Stimulated activated CD4-positive, alpha-beta T cell treated with anti-CD3 and anti-CD28 coated beads, Interleukin-1b, Interleukin-23, amount 100 ng/mL, for 48 hours (primary cell): ENCODE data around the gene MEF2B.
"Not testable (repeated sequence)": the region's sequence is repeated elsewhere in the genome, so short reads cannot be mapped to it uniquely, and the experiment has no call there.

Source experiments
- DNase-seq: peaks from one replicate; pipeline ENCODE4 v3.0.0-alpha.2; 2020

Gene MEF2B

GRCh38 chr19:19154768-19155494, 15.1 kb downstream of the MEF2B start:
- no peak for DNase-seq

DNA sequence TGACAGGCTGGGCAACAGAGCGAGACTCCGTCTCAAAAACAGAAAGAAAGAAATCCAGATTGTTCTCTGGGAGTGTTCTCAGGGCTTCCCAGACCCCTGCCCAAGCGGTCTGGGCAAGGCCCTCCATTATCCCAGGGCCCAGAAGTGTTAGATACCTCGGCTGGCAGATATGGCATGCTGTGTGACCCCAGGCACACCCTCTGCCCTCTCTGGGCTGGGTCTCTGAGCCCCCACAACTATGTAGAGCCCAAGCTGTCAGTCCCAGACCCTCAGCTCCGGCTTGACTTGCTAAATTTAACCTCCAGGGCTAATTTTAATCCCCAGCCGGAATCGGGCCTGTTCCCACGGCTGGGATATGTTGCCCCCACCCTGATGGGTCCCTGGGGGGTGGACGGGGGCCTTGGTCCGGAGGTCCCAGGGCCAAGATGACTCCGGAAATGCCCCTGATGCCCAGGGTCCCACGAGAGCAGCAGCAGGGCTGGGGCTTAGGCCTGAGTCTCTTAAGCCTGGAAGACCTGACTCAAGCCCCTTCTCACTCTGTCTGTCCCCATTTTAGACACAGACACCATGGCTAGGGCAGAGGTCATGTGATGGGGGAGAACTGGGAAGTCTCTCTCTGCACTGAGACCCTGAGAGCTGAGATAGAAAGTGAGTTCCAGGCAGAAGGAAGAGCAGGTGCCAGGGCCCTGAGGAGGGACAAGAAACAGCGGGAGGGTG, 17.2 kb downstream of the MEF2B start:
- DNase-seq: no peak

- DNase-seq: no peak
Observed at GRCh38 chr19:19151418-19151817, 18.6 kb downstream of the MEF2B start.

- DNase-seq: no peak
Observed at GRCh38 chr19:19149435-19149834, 20.6 kb downstream of the MEF2B start.

DNA sequence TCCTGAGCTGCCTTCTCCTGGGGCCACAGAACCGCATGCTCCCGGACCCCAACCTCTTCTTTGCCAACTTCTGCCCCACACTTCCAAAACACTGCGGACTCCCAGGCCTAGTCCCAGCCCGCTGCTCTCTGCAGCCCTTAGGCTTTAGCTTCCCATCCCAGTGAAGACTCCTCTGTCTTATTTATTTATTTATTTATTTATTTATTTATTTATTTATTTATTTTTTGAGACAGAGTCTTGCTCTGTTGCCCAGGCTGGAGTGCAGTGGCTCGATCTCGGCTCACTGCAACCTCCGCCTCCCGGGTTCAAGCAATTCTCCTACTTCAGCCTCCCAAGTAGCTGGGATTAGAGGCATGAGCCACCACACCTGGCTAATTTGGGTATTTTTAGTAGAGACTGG, 21.6 kb downstream of the MEF2B start:
- not testable (repeated sequence) for DNase-seq

GRCh38 chr19:19147344-19147743, 22.7 kb downstream of the MEF2B start:
- no peak for DNase-seq

- no peak for DNase-seq
Observed at GRCh38 chr19:19146865-19147264, 23.2 kb downstream of the MEF2B start.

GRCh38 chr19:19145684-19146608, 24.1 kb downstream of the MEF2B start:
- DNase-seq: peak; percentile 83

GRCh38 chr19:19145281-19145680, 24.8 kb downstream of the MEF2B start:
- DNase-seq: no peak

DNA sequence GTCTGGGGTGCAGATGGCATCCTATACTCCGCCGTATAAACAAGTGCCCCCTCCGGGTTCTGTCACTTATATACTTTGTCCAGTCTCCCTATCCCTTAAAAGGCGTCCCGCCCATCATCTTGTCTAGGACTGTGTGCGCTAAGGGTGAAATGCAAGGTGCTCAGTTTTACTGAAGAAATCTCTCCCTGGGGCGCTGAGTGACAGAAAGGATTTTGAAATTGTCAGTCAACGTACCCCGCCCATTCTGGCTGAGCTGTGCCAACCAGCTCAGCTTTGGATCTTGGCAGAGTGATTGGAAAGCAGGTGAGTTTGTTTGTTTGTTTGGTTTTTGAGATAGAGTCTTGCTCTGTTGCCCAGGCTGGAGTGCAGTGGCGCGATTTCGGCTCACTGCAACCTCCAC, 27.7 kb downstream of the MEF2B start:
- no peak for DNase-seq

GRCh38 chr19:19140476-19140875, 29.6 kb downstream of the MEF2B start:
- DNase-seq: no peak

DNA sequence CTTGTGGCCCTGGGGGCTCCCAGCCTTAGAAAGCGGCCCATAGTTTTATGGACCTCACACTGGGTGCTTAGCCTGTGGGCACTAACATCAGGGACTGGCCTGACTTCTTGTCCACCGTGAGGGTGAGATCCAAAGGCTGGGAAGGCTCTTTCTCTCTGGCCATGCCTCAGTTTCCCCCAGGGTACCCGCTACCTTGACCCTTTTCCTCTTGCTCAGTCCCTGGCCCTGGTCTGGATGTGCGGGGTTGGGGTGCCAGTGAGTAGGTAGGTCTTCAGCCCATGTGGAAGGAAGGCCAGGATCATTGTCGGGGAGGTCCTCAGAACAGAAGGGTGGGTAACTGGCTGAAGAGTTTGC, 30.2 kb downstream of the MEF2B start:
- DNase-seq: no peak

DNA sequence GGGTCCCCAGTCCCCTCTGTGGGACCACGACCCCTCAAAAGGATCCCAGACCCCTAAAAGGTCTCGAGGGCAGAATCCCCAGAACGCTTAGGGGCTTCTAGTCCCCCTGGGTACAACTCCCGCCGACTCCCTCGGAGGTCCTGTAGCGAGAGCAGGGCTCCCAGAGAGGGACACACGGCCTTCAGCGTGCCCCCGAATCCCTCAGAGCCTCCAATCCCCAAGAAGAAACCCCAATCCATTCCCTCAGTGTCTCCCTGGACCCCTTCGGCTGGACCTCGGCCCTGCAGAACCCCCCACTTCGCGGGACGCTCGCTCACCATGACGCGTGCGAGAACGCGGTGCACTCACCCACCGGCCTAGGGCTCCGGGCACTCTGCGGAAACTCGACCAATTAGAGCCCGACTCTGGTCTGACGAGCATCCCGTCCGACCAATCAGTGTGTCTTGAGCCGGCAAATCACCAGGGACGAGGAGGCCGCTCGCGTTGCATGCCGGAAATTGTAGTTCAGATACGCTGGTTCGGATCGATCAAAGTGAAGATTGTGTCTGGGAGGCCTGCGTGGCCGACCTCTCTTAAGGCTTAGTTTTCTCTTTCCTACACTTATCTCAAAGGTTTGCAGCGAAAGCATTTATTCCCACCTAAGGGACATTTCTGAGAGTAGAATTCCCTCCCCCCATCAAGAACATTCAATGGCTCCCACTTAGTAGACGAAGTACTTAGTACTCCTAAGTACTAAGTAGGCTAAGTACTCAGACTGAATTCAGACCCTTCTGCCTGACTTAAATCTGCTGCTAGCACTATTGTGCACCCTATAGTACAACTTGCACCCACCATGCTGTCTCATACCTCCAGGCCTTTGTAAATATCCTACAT, 31.7 kb downstream of the MEF2B start, which contains the start of gene TMEM161A:
TMEM161A (minus strand) TSS at position 370 of the 873 bp plus-strand sequence; CDS start at position 320, 50 bp downstream.
- peak; percentile 97 for DNase-seq

- no peak for DNase-seq
Observed at GRCh38 chr19:19137556-19138108, 32.4 kb downstream of the MEF2B start.

DNA sequence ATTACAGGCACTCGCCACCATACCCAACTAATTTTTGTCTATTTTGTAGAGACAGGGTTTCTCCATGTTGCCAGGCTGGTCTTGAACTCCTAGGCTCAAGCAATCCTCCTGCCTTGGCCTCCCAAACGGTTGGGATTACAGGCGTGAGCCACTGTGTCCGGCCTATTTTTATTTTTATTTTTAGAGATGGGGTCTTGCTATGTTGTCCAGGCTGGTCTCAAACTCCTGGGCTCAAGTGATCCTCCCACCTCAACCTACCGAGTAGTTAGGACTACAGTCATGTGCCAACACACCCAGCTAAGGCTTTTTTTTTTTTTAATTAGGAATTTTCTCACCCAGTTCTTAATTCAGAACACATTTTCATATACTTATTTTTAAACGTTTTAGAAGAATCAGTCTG, 34.4 kb downstream of the MEF2B start:
- DNase-seq: not testable (repeated sequence)

DNA sequence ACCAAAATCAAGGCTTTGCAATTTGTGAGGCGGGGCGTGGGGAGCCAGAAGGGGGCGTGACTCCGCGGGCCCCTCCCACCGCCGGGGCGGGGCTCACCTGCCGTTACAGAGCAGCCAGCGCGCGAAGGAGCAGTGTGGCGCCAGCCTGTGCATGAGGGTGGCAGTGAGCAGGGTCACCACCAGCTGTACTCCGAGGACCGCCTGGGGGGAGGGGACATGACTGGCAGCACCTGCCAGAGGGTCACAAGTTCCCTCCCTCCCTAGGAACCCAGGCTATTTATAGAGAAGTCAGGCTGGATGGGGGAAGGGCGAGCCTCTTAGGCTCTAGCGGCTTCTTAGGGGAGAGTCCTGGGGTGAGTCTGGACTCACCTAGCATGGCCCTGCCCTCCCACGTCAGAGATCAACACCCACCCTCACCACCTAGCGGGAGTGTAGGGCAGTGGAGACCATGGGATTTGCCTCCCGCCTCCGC, 35.3 kb downstream of the MEF2B start:
- peak; percentile 38 for DNase-seq

DNA sequence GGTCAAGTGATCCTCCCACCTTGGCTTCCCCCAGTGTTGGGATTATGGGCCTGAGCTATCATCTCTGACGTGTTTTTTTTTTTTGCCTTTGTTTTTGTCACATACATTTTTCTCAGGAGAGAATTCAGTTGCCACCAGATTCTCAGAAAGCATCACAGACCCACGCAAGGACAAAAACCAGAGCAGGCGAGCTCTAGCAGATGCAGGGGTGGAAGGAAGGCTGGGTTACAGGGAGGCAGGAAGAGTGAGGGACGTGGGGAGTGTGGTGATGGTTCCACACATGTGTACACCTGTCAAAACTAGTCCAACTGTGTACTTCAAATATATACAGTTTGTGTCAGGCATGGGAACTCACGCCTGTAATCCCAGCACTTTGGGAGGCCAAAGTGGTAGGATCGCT, 36.1 kb downstream of the MEF2B start:
- no peak for DNase-seq

- DNase-seq: no peak
Observed at GRCh38 chr19:19132912-19133311, 37.2 kb downstream of the MEF2B start.

- DNase-seq: no peak
Observed at GRCh38 chr19:19131989-19132388, 38.1 kb downstream of the MEF2B start.

- DNase-seq: no peak
Observed at GRCh38 chr19:19126102-19126501, 44.0 kb downstream of the MEF2B start.

DNA sequence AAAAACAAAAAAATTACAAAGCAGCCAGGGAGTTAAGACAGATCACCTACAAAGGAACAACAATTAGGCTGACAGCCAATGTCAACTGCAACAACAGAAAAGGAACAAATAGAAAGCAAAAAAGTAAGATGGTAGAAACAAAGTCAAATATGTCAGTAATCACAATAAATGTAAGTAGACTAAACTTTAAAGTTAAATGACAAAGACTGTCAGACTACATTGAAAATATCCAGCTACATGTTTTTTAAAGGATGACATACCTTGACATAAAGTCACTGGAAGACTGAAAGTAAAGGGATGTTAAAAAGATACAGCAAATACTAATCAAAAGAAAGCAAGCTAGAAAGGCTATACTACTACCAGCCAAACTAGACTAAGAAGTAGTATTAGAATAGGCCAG, 46.7 kb downstream of the MEF2B start:
- no peak for DNase-seq

DNA sequence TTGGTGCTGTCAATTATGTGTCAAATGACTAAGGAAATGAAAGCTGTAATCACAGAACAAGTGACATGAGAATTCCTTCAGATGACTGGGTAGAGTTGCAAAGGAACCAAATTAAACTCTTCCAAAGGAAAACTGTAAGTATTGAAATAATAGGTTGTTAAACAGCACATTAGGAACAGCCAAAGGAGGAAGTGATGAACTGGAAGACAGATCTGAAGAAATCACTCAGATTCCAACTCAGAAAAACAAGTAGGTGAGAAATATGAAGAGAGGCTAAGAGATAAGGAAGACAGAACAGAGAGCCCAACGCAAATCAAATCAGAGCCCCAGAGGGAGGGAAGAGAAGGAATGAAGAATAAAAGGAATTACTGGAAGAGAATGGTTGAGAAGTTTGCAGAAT, 47.2 kb downstream of the MEF2B start:
- no peak for DNase-seq
